Karpas-422 (cell line): ENCODE results near the gene DENND4C. TPM values are rescaled to one million over a fixed set of nuclear protein-coding genes. Genes with fewer than 3 reads are reported as not detected.
"Not testable (repeated sequence)": the region's sequence is repeated elsewhere in the genome, so short reads cannot be mapped to it uniquely, and the experiment has no call there.

Source experiments
- DNase-seq: peaks from one replicate; pipeline ENCODE4 v3.0.0-alpha.2; 2015
- H2AFZ ChIP-seq: fragments of 200-600 bp; sonication (generic); 2 replicates; pipeline ENCODE4 v1.6.1; 2014; ENCODE audit warnings: antibody characterized with exemption, low read length, mixed read lengths
- H3K27ac ChIP-seq: fragments of 200-600 bp; sonication (generic); 2 replicates; pipeline ENCODE4 v1.5.1; 2014; ENCODE audit warnings: mild to moderate bottlenecking, low read length, moderate library complexity
- H3K27me3 ChIP-seq: fragments of 200-600 bp; sonication (generic); 2 replicates; pipeline ENCODE4 v1.6.1; 2014; ENCODE audit warnings: low read length, mixed read lengths
- H3K36me3 ChIP-seq: fragments of 200-600 bp; sonication (generic); 2 replicates; pipeline ENCODE4 v1.6.1; 2014; ENCODE audit warnings: low read length, mixed read lengths; ENCODE audit not compliant: insufficient read depth
- H3K4me1 ChIP-seq: fragments of 200-600 bp; sonication (generic); 2 replicates; pipeline ENCODE4 v1.6.1; 2014; ENCODE audit warnings: mild to moderate bottlenecking, low read length, mixed read lengths
- H3K4me2 ChIP-seq: fragments of 200-600 bp; sonication (generic); 2 replicates; pipeline ENCODE4 v1.6.1; 2014; ENCODE audit warnings: low read length, low read depth, mild to moderate bottlenecking; ENCODE audit not compliant: poor library complexity, severe bottlenecking
- H3K4me3 ChIP-seq: fragments of 200-600 bp; sonication (generic); 2 replicates; pipeline ENCODE4 v1.5.1; 2014; ENCODE audit warnings: mild to moderate bottlenecking, antibody characterized with exemption, low read length, mixed read lengths
- H3K79me2 ChIP-seq: fragments of 200-600 bp; sonication (generic); 2 replicates; pipeline ENCODE4 v1.6.1; 2014; ENCODE audit warnings: mild to moderate bottlenecking, low read length, mixed read lengths
- H3K9ac ChIP-seq: fragments of 200-600 bp; sonication (generic); 2 replicates; pipeline ENCODE4 v1.6.0; 2014; ENCODE audit warnings: low read length
- H3K9me2 ChIP-seq: fragments of 200-600 bp; sonication (generic), shearing (Covaris generic); replicated peaks from 2 replicates; pipeline ENCODE4 v1.6.0; 2014; ENCODE audit warnings: mild to moderate bottlenecking, low read length, moderate library complexity; ENCODE audit not compliant: insufficient read depth
- H3K9me3 ChIP-seq: fragments of 300-700, 200-600 bp; sonication (generic); 2 replicates; pipeline ENCODE4 v1.6.1; 2014; ENCODE audit warnings: low read length, mixed read lengths
- H4K20me1 ChIP-seq: fragments of 200-600 bp; sonication (generic); 2 replicates; pipeline ENCODE4 v1.6.1; 2014; ENCODE audit warnings: mild to moderate bottlenecking, antibody characterized with exemption, low read length, low read depth; ENCODE audit not compliant: insufficient read depth
- total RNA-seq: library from RNA; depleted of rRNA; stranded (reverse); fragments of >200 nt; shearing (Covaris generic); gene quantifications from 2 replicates; pipeline ENCODE4 v1.2.3, GENCODE V29; 2014; ENCODE audit warnings: low replicate concordance; rRNA removed

DENND4C gene
- total RNA-seq, 1 experiment from 2014 or later: 42.8 TPM

DNA sequence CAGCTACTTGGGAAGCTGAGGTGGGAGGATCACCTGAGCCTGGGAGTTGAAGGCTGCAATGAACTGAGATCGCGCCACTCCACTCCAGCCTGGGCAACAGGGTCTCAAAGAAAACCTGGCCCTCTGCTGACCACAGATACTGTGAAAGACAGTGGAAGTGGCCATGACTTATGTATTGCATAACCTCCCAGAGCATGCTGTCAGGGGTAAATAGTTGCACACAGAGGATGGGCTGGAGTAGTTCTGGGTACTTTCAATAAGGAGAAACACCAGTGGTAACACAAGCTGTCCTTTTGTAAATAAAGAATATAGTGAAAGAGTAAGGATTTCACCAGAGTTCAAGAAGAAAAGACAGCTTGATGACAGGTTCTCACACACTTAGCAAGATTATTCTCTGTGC is 180.1 kb downstream of the DENND4C start:
- H3K4me1 ChIP-seq: peaks cover 14% of the 10 kb centered on the region
- H4K20me1 ChIP-seq: no peaks in the 10 kb centered on the region
- no peaks in the 10 kb centered on the region for H3K27me3 ChIP-seq
- H2AFZ ChIP-seq: no peak overlapping the region
- no peaks in the 10 kb centered on the region for H3K36me3 ChIP-seq
- H3K4me3 ChIP-seq: no peak overlapping the region
- no peak overlapping the region for H3K27ac ChIP-seq
- no peak overlapping the region for H3K4me2 ChIP-seq
- no peaks in the 10 kb centered on the region for H3K9me3 ChIP-seq
- no peaks in the 10 kb centered on the region for H3K9me2 ChIP-seq
- no peaks in the 10 kb centered on the region for H3K79me2 ChIP-seq
- H3K9ac ChIP-seq: no peak overlapping the region
- no peak for DNase-seq

DNA sequence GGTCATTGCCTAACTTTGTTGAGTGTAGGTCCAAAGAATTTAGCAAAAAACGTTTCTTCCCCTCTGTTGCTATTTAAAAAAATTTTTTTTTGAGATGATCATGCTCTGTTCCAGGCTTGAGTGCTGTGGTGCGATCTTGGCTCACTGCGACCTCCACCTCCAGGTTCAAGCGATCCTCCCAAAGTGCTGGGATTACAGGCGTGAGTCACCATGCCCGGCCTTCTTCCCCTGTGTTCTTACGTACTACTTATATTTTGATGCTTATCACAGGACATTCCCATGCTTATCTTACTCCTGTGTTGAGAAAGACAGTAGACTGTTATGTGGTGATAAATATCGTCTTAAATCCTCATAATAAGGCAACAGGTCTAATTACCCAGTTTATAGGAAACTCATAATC is 180.8 kb downstream of the DENND4C start:
- Histone ChIP-seq H3K27me3 (no peaks in the 10 kb centered on the region), H2AFZ (no peak overlapping the region), H4K20me1 (no peaks in the 10 kb centered on the region), H3K9me2 (no peaks in the 10 kb centered on the region), H3K9ac (no peak overlapping the region), H3K27ac (no peak overlapping the region), H3K4me2 (no peak overlapping the region), H3K79me2 (no peaks in the 10 kb centered on the region), H3K4me1 (peaks cover 14% of the 10 kb centered on the region), H3K9me3 (no peaks in the 10 kb centered on the region), H3K36me3 (no peaks in the 10 kb centered on the region), H3K4me3 (no peak overlapping the region)
- DNase-seq: no peak

DNA sequence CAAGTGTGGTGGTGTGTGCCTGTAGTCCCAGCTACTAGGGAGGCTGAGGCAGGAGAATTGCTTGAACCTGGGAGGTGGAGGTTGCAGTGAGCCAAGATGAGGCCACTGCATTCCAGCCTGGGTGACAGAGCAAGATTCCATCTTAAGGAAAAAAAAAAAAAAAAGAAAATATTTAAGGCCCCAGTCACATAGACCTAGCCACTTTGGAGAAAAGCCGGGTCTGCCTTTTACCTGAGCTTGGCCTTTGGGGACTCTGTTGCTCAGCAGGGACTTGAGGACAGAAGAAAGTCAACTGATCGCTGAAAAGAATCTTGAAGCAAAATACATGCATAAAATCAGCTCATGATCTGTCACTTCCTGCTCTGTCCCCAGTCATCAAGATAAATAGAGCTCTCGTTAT is 183.0 kb downstream of the DENND4C start:
- H3K27ac ChIP-seq, DNase-seq, H3K9me2 ChIP-seq, H3K9ac ChIP-seq, H3K9me3 ChIP-seq, H3K4me2 ChIP-seq, H4K20me1 ChIP-seq, H3K36me3 ChIP-seq, H3K79me2 ChIP-seq, H3K27me3 ChIP-seq, H3K4me3 ChIP-seq, H2AFZ ChIP-seq: not testable (repeated sequence)
- peaks cover 12% of the 10 kb centered on the region for H3K4me1 ChIP-seq

DNA sequence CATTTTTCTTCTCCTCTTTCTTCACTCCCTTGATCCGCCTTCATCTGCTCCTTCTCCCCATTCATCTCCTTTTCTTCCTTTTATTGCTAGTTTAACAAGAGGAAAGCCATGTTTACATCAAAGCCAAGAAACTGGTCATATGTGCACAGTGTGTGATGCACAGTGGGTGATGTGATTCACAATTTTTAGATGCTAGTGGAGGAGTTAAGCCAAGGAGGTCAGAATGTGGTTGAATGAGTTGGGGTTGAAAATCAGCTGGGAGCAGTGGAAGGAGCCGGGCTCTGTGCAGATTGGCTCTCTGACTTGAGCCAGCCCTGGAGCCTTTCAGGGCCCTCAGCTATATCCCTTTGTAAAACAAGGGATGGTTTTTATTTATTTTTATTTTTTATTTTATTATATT is 185.7 kb downstream of the DENND4C start:
- H3K79me2 ChIP-seq: no peaks in the 10 kb centered on the region
- H3K9ac ChIP-seq: no peak overlapping the region
- no peaks in the 10 kb centered on the region for H3K27me3 ChIP-seq
- no peak for DNase-seq
- H3K4me1 ChIP-seq: no peaks in the 10 kb centered on the region
- H3K27ac ChIP-seq: no peak overlapping the region
- no peak overlapping the region for H3K4me2 ChIP-seq
- H3K36me3 ChIP-seq: no peaks in the 10 kb centered on the region
- H4K20me1 ChIP-seq: no peaks in the 10 kb centered on the region
- no peak overlapping the region for H2AFZ ChIP-seq
- H3K9me2 ChIP-seq: no peaks in the 10 kb centered on the region
- no peaks in the 10 kb centered on the region for H3K9me3 ChIP-seq
- H3K4me3 ChIP-seq: no peak overlapping the region

DNA sequence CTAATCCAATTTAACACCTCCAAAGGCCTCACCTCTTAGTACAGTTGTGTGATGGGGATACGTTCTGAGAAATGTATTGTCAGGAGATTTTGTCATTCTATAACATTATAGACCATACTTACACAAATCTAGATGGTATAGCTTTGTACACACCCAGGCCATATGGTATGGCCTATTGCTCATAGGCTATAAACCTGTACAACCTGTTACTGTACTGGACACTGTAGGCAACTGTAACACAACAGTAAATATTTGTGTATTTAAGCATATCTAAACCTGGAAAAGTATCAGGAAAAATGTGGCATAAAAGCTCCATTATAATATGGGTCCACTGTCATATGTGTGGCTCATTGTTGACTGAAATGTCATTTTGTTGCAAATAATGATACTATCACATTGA is 190.4 kb downstream of the DENND4C start:
- no peak overlapping the region for H3K4me3 ChIP-seq
- no peak overlapping the region for H3K9ac ChIP-seq
- no peaks in the 10 kb centered on the region for H3K36me3 ChIP-seq
- H3K27ac ChIP-seq: no peak overlapping the region
- H3K9me2 ChIP-seq: no peaks in the 10 kb centered on the region
- H3K79me2 ChIP-seq: no peaks in the 10 kb centered on the region
- no peaks in the 10 kb centered on the region for H3K4me1 ChIP-seq
- no peak for DNase-seq
- no peaks in the 10 kb centered on the region for H3K27me3 ChIP-seq
- no peak overlapping the region for H2AFZ ChIP-seq
- no peak overlapping the region for H3K4me2 ChIP-seq
- H4K20me1 ChIP-seq: no peaks in the 10 kb centered on the region
- H3K9me3 ChIP-seq: no peaks in the 10 kb centered on the region

Other genes with a start within 250 kb of the DENND4C start
- gene SAXO1, start 197.5 kb upstream of the DENND4C start, total RNA-seq: not detected in 2 replicates
- gene RRAGA, start 181.3 kb upstream of the DENND4C start, total RNA-seq: 23.8 and 32.0 TPM in 2 replicates
- 23.2 and 32.6 TPM in 2 replicates for gene HAUS6, start 127.8 kb upstream of the DENND4C start, total RNA-seq
- 41.6 and 58.5 TPM in 2 replicates for gene PLIN2, start 103.2 kb upstream of the DENND4C start, total RNA-seq
- 3,209 and 3,816 TPM in 2 replicates for gene RPS6, start 149.5 kb downstream of the DENND4C start, total RNA-seq
- gene ACER2, start 178.3 kb downstream of the DENND4C start, total RNA-seq: 0.87 and 1.1 TPM in 2 replicates